ENCODE results near the gene EVL.

GRCh38 chr14:100100032-100100703 is 34.9 kb downstream of the EVL start:
- TF ChIP-seq POLR2A (IDR thresholded peaks at IDR 0.05; ENCODE audit: low read length): no peak
- TF ChIP-seq GATA1 (IDR thresholded peaks at IDR 0.05; ENCODE audit: low read depth, low read length): no peak
